Thyroid gland (tissue), 4 donors: Measurements from ENCODE around the gene MRPS9. TPM values are rescaled to one million over a fixed set of nuclear protein-coding genes. Genes with fewer than 3 reads are reported as not detected.

Source experiments
- DNase-seq, 2 donors: peaks; one replicate each; pipeline ENCODE4 v3.0.0-alpha.2; 2019
- H3K27ac ChIP-seq, 3 donors: fragments of 200-600 bp; sonication (generic); 1 replicate in 2 of 3; 2 replicates in 1 of 3; pipeline ENCODE4 v1.5.1; 2016 to 2019; ENCODE audit warnings: mild to moderate bottlenecking in 1 of 3, moderate library complexity in 1 of 3
- H3K27me3 ChIP-seq: fragments of 200-600 bp; sonication (generic); one replicate; pipeline ENCODE4 v1.5.1; 2019
- H3K36me3 ChIP-seq, 2 donors: fragments of 200-600 bp; sonication (generic); one replicate each; pipeline ENCODE4 v1.5.1; 2016 to 2019
- H3K4me1 ChIP-seq, 2 donors: fragments of 200-600 bp; sonication (generic); one replicate each; pipeline ENCODE4 v1.5.1; 2017 to 2019
- H3K4me3 ChIP-seq, 3 donors: fragments of 200-600 bp; sonication (generic); replicated peaks in 1 of 3; 1 replicate in 2 of 3; 2 replicates in 1 of 3; pipeline ENCODE4 v1.5.1; 2016; ENCODE audit warnings: mild to moderate bottlenecking in 1 of 3
- H3K9me3 ChIP-seq: fragments of 200-600 bp; sonication (generic); one replicate; pipeline ENCODE4 v1.5.1; 2017
- POLR2A ChIP-seq, 2 donors: fragments of 450-650 bp; IDR thresholded peaks; one replicate each; pipeline ENCODE4 v1.6.1; 2017; ENCODE audit warnings: antibody characterized with exemption in 2 of 2, mild to moderate bottlenecking in 2 of 2, moderate library complexity in 1 of 2
- WGBS, 2 donors: methylation state at CpG; one replicate each; pipeline ENCODE4 v1.1.5; 2017; 5-methylcytosine and 5-hydroxymethylcytosine counted together
- intact Hi-C: fragments of 100-400 bp; cut with DNase I; formaldehyde crosslinking; loops from one replicate; pipeline ENCODE4 v1.15.1; 2023
- total RNA-seq, 4 donors: library from RNA; depleted of rRNA; stranded (reverse); fragments of >200 nt; gene quantifications; one replicate each; pipeline ENCODE4 v1.2.3, GENCODE V29; 2016
- TF ChIP-seq, protein P1 (sequence below), 6 experiments: fragments of 200-600 bp in 3 of 6; fragments of 450-650 bp in 3 of 6; sonication (generic) in 3 of 6; IDR thresholded peaks; one replicate each; pipeline ENCODE4 v1.5.1; 2016 to 2019; ENCODE audit warnings: antibody characterized with exemption in 6 of 6, mild to moderate bottlenecking in 2 of 6, inconsistent platforms in 1 of 6, moderate library complexity in 1 of 6

MRPS9 gene
- total RNA-seq, 4 donors from 2014 or later = 20.1 to 26.5 (median 21.5) TPM

DNA sequence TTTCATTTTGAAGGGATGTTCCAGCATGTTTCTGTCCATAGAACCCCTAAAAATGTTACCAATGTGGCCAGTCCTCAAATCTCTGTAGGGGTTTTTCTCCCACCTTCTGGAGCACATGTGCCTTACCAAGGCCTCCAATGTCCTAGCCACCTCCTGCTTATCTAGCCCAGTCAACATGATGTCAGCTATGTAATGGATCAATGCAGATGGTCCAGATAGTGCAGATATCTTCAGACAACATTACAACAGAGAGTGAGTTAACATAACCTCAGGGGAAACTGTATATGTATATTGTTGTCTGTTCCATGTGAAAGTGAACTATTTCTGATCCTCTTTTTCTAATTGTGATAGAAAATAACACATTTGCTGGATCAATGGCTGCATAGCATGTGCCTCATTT lies 92.7 kb downstream of the MRPS9 start:
- Histone ChIP-seq H3K36me3 (no peaks in the 10 kb centered on the region), H3K9me3 (no peaks in the 10 kb centered on the region), H3K27me3 (no peaks in the 10 kb centered on the region), H3K4me3 (no peak overlapping the region), H3K27ac (no peak overlapping the region), H3K4me1 (no peaks in the 10 kb centered on the region)
- intact Hi-C loops = no loop called here
- no peak for TF ChIP-seq POLR2A (IDR thresholded peaks at IDR 0.05)
- TF ChIP-seq, protein P1, sequence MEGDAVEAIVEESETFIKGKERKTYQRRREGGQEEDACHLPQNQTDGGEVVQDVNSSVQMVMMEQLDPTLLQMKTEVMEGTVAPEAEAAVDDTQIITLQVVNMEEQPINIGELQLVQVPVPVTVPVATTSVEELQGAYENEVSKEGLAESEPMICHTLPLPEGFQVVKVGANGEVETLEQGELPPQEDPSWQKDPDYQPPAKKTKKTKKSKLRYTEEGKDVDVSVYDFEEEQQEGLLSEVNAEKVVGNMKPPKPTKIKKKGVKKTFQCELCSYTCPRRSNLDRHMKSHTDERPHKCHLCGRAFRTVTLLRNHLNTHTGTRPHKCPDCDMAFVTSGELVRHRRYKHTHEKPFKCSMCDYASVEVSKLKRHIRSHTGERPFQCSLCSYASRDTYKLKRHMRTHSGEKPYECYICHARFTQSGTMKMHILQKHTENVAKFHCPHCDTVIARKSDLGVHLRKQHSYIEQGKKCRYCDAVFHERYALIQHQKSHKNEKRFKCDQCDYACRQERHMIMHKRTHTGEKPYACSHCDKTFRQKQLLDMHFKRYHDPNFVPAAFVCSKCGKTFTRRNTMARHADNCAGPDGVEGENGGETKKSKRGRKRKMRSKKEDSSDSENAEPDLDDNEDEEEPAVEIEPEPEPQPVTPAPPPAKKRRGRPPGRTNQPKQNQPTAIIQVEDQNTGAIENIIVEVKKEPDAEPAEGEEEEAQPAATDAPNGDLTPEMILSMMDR (IDR thresholded peaks at IDR 0.05) = no peak
- no peak for DNase-seq

DNA sequence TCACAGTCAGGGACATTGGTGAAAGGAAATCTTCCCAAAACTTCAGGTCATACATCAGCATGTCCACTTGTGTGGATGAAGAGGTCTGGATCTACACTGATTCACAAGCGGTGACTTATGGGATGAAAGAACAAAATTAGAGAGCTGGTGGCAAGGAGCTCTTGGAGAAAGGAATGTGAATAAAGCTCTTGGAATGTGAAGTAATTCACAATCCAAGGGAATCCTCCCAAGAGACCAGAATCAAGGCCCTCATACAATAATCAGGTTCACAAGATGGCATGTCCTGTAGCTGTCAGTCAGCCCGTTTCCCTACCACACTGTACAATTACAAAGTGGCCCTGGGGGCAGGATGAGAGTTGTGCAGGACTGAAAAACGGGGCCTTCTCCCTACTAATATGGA lies 96.2 kb downstream of the MRPS9 start:
- 67 to 83% methylated on average over 3 of the region's 3 CpGs for WGBS, 2 donors

DNA sequence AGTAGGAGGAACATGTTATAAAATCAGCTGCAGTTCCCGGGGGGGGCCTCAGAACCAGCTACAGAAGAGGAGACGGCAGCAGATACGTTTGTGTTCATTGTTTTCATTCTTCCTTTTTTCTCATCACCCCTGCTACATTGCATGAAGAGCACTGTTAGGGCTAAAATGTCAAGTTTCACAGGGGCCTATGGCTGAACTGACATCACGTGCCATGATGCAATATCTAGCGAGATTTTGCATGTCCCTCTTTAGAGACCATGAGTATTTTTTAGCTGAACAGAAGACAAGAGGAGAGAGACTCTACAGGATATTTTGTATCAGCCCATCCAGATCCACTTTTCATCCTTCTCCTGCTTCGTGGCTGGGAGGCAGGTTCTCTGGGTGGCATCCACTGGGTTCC lies 97.6 kb downstream of the MRPS9 start:
- Histone ChIP-seq H3K9me3 (no peaks in the 10 kb centered on the region), H3K36me3 (no peaks in the 10 kb centered on the region), H3K4me1 (no peaks in the 10 kb centered on the region), H3K27me3 (no peaks in the 10 kb centered on the region), H3K27ac (no peak overlapping the region), H3K4me3 (no peak overlapping the region)
- intact Hi-C loops = no loop called here
- TF ChIP-seq POLR2A (IDR thresholded peaks at IDR 0.05) = no peak
- TF ChIP-seq, protein P1 (IDR thresholded peaks at IDR 0.05) = no peak
- WGBS, 2 donors = 84 to 87% methylated on average over 6 of the region's 6 CpGs
- no peak for DNase-seq

More for the DNA sequence above, 96.2 kb downstream of the MRPS9 start:
- no peak for TF ChIP-seq POLR2A (IDR thresholded peaks at IDR 0.05)
- TF ChIP-seq, protein P1 (IDR thresholded peaks at IDR 0.05) = no peak
- no peaks in the 10 kb centered on the region for H3K27me3 ChIP-seq
- H3K4me1 ChIP-seq = no peaks in the 10 kb centered on the region
- H3K36me3 ChIP-seq = no peaks in the 10 kb centered on the region
- no peak overlapping the region for H3K4me3 ChIP-seq
- intact Hi-C loops = no loop called here
- no peak for DNase-seq
- H3K9me3 ChIP-seq = no peaks in the 10 kb centered on the region
- no peak overlapping the region for H3K27ac ChIP-seq

DNA sequence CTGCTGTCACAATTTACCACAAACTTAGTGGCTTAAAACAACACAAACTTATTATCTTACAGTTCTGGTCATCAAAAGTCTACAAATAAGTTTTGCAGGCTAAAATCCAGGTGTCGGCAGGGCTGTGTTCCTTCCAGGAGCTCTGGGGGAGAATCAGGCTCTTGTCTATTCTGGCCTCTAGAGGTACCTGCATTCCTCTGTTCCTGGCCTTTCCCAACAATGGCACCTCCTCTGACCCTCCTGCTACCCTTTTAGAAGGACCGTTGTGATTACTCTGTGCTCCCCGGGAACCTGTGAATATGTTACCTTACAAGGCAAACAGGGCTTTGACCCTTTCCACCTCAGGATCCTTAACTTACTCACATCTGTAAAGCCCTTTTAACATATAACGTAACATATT lies 98.5 kb downstream of the MRPS9 start:
- 77 to 80% methylated on average over 4 of the region's 4 CpGs for WGBS, 2 donors
- no peak overlapping the region for H3K4me3 ChIP-seq
- no peak for DNase-seq

DNA sequence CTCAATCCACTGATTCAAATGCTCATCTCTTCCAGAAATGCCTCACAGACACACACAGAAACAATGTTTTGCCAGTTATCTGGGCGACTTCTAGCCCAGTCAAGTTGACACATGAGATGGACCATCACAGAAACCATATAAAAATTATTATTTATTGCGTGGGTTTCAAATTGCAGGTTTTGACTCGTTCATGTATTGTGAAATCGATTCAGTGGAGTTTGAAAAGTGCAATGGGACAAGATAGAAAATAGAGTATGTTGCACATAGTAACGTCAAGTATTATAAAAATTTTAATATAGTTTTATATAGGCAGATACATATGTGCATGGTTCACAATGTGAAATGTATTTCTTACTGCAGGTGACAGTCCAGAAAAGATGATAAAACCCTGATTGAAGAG lies 100.8 kb downstream of the MRPS9 start:
- H3K36me3 ChIP-seq = no peaks in the 10 kb centered on the region
- H3K27ac ChIP-seq = no peak overlapping the region
- no peak for DNase-seq
- no peaks in the 10 kb centered on the region for H3K9me3 ChIP-seq
- TF ChIP-seq POLR2A (IDR thresholded peaks at IDR 0.05) = no peak
- TF ChIP-seq, protein P1 (IDR thresholded peaks at IDR 0.05) = no peak
- no peaks in the 10 kb centered on the region for H3K4me1 ChIP-seq
- H3K27me3 ChIP-seq = no peaks in the 10 kb centered on the region
- intact Hi-C loops = no loop called here
- no peak overlapping the region for H3K4me3 ChIP-seq
- WGBS, 2 donors = 92 to 94% methylated on average over 5 of the region's 5 CpGs

More for the DNA sequence above, 98.5 kb downstream of the MRPS9 start:
- no peak for TF ChIP-seq POLR2A (IDR thresholded peaks at IDR 0.05)
- TF ChIP-seq, protein P1 (IDR thresholded peaks at IDR 0.05) = no peak
- Histone ChIP-seq H3K27me3 (no peaks in the 10 kb centered on the region), H3K9me3 (no peaks in the 10 kb centered on the region), H3K27ac (no peak overlapping the region), H3K36me3 (no peaks in the 10 kb centered on the region), H3K4me1 (no peaks in the 10 kb centered on the region)
- intact Hi-C loops = no loop called here
